ENCODE measurements around the gene DNAH2.

The DNAH2 gene

GRCh38 chr17:7716901-7717755 lies at the start of gene DNAH2:
DNAH2 (plus strand) TSS chr17:7717744; CDS start chr17:7719735, 1,991 bp downstream.
- peak; percentile 95 for DNase-seq (ENCODE audit: low spot score)

GRCh38 chr17:7668482-7668881 lies 49.1 kb upstream of the DNAH2 start:
- DNase-seq (ENCODE audit: low spot score) = no peak

GRCh38 chr17:7673239-7673638 lies 44.3 kb upstream of the DNAH2 start:
- DNase-seq (ENCODE audit: low spot score) = no peak

GRCh38 chr17:7674934-7675333 lies 42.6 kb upstream of the DNAH2 start:
- no peak for DNase-seq (ENCODE audit: low spot score)

GRCh38 chr17:7676533-7676932 lies 41.0 kb upstream of the DNAH2 start:
- DNase-seq (ENCODE audit: low spot score) = no peak

GRCh38 chr17:7677388-7678067 lies 40.0 kb upstream of the DNAH2 start:
- no peak for DNase-seq (ENCODE audit: low spot score)

- DNase-seq (ENCODE audit: low spot score) = peak; percentile 60
Measured at GRCh38 chr17:7684851-7685532, 32.6 kb upstream of the DNAH2 start.

GRCh38 chr17:7685533-7686221 lies 31.9 kb upstream of the DNAH2 start:
- peak; percentile 95 for DNase-seq (ENCODE audit: low spot score)

GRCh38 chr17:7686222-7687071 lies 31.1 kb upstream of the DNAH2 start:
- DNase-seq (ENCODE audit: low spot score) = peak; percentile 85

- DNase-seq (ENCODE audit: low spot score) = peak; percentile 93
Measured at GRCh38 chr17:7687072-7687907, 30.3 kb upstream of the DNAH2 start, which contains the start of gene TP53. TP53 (minus strand) TSS chr17:7687490; CDS start chr17:7676594, 10,896 bp downstream.

GRCh38 chr17:7687908-7688807 lies 29.4 kb upstream of the DNAH2 start, which contains the start of gene WRAP53:
WRAP53 (plus strand) TSS chr17:7688477; CDS start chr17:7688649, 172 bp downstream.
- peak; percentile 99 for DNase-seq (ENCODE audit: low spot score)

- DNase-seq (ENCODE audit: low spot score) = no peak
Measured at GRCh38 chr17:7688808-7689316, 28.7 kb upstream of the DNAH2 start.

GRCh38 chr17:7695586-7695985 lies 22.0 kb upstream of the DNAH2 start:
- DNase-seq (ENCODE audit: low spot score) = no peak

GRCh38 chr17:7697828-7698588 lies 19.5 kb upstream of the DNAH2 start:
- DNase-seq (ENCODE audit: low spot score) = no peak

GRCh38 chr17:7700510-7700909 lies 17.0 kb upstream of the DNAH2 start:
- no peak for DNase-seq (ENCODE audit: low spot score)

- DNase-seq (ENCODE audit: low spot score) = no peak
Measured at GRCh38 chr17:7701681-7702080, 15.9 kb upstream of the DNAH2 start.

- DNase-seq (ENCODE audit: low spot score) = no peak
Measured at GRCh38 chr17:7702776-7703175, 14.8 kb upstream of the DNAH2 start.

Measured in SW480 (cell line).